GM19023 (cell line): ENCODE data around the gene CERS1.

Experiments
- ATAC-seq: cut with Tn5 transposase; IDR thresholded peaks from one replicate; pipeline ENCODE4 v1.9.1; 2021; ENCODE audit warnings: mild to moderate bottlenecking, moderate library complexity; ENCODE audit not compliant: unreplicated experiment

Gene CERS1

DNA sequence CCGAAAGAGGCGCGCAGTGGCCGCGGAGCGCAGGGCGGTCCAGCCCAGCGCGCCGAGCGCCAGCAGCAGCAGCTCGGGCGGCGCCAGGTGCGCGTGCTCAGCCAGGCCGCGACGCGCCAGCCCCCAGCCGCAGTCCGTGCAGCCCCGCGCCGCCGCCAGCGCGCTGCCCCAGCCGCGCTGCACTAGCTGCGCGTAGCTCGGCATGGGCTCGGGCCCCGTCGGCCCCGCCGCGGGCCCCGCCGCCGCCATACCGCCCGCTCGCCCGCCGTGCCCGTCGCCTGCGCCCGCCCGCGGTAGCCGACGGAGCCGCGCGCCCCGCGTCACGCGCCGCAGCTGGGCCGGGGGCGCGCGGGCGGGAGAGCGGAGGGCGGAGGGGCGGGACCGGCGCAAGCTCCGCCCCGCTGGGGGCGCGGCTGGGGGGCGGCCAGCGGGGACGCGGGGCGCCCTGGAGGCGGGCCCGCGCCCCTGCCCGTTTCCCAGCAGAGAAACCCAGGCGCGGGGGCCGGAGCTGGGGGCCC, at the start of gene CERS1:
Gene CERS1, minus strand, starts transcription at position 335 of the 518 bp plus-strand sequence. Its CDS starts 86 bp downstream, at position 249.
- ATAC-seq, result no peak

- ATAC-seq, result no peak
These were observed 49.3 kb upstream of the CERS1 start for GRCh38 chr19:18945297-18945696.

DNA sequence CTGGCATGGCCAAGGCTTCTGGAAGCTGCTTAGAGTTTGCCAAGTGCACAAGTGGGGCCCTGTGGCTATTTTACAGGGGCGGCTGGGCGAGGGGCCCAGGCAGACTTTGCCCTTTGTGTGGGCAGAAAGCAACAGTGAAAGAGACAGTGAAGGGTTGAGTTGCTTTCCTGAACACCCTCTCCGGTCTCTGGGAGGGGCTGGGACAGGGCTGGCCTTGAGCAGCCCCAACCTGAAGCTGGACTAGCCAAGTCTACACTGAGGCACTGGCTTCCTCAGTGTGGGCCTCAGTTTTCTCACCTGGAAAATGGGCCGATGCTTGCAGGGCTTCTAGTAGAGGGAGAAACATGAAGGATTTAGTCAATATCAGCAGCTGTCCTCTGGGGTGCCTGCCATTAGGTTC, 47.5 kb upstream of the CERS1 start:
- ATAC-seq, result no peak

DNA sequence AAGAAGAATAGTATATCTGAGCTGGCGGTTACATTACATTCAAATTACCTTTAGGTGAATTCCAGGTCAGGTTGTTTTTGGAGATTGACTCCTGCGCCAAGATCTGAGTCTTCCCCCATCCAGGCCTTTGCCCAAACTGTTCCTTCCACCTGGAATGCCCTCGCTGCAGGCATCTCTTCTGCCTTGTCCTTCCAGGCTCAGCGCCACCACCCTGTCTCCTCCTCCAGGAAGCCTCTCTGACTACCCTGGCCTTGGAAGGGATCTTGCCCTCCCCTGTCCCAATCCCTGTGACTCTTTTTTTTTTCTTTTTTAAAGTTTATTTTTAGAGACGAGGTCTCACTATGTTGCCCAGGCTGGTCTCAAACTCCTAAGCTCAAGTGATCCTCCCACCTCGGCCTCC, 46.7 kb upstream of the CERS1 start:
- no peak for ATAC-seq

GRCh38 chr19:18941628-18942354, 45.8 kb upstream of the CERS1 start:
- no peak for ATAC-seq

- ATAC-seq, result no peak
These were observed 45.0 kb upstream of the CERS1 start, which contains the start of gene HOMER3 for GRCh38 chr19:18940769-18941627. HOMER3 (minus strand) TSS chr19:18941217; CDS start chr19:18938982, 2,235 bp downstream.

DNA sequence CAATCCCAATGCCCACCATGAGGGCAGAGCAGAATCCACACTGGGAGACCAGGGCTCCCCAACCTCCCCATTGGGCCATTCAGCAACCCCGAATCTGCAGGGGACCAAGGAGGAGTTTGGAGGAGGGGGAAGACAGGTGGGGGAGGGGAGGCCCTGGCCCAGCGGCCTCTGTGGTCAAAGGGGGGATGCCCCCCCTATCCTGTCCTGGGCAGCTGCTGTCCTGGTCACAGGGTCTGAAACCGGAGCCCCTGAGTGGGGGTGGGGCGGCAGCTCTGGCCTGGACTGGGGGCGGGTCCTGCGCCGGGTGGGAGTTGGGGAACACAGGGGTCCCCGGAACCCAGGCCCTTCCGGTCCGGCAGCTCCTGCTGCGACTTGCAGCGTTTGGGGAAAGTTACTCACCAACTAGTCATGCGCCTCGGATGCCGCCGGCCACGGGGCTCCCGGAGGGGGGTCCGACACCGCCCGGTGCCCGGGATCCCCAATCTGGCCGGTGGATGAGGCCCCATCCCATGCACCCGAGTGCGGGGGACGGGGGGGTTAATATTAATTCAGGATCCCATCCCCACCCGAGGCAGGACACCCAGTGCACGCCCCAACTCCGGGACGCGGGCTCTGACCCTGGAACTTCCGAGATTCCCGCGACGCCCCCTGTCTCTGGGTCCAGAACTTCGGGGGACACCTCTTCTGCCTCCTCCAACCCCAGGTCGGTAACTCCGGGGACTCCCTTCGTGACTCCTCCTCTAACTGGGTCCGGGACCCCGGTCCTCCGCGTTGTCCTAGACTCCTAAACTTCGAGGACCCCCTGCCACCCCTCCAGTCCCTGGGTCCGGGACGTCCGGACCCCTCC, 44.2 kb upstream of the CERS1 start:
- no peak for ATAC-seq

DNA sequence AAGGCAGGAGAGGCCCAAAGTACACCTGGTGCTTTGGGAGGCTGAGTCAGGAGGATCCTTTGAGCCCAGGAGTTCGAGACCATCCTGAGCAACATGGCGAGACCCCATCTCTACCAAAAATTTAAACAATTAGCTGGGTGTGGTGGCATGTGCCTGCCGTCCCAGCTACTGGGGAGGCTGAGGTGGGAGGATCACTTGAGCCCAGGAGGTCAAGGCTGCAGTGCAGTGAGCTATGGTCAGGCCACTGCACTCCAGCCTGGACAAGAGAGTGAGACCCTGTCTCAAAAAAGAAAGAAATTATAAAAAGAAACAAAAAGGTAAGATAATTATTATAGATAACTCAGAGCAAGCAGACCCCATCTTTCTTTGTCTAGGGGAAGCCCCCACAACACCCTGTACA, 43.2 kb upstream of the CERS1 start:
- no peak for ATAC-seq

DNA sequence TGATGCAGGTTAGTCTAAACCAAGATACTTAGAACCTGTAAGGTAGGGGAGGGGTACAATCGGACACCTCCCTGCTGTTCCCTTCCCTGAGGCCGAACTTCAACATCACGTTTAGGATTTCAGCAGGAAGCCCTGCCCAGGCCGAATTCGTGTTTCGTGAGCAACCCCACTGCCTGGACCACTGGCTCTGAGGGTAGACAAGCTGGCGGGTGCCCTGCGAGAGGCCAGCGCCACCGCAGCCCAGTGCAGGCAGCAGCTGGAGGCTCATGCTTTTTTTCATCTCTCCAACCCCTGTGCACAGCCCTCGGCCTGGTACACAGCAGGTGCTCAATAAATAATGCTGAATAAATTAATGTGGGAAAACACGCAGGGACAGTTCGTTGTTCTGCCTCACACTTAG, 37.3 kb upstream of the CERS1 start:
- ATAC-seq, result no peak

- ATAC-seq, result no peak
These were observed 36.4 kb upstream of the CERS1 start for GRCh38 chr19:18932216-18932841.

GRCh38 chr19:18931316-18932162, 35.6 kb upstream of the CERS1 start:
- no peak for ATAC-seq

DNA sequence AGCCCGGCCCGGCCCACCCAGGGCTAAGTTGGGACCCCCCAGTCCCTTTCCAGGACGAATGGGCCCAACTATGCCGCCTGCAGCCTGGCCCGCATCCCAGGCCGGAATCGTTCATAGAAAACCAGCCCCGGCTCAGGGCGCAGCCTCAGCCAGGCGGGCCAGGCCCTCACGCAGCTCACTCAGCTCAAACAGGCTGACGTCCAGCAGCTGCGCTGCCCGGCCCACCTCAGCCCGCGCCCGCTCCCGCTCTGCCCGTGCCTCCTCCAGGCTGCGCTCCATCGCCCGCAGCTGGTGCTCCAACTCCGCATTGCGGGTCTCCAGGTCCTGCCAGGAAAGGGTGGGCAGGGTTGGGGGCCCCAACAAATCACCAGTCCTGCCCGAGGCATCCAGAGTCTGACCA, 33.4 kb upstream of the CERS1 start:
- ATAC-seq, result no peak

DNA sequence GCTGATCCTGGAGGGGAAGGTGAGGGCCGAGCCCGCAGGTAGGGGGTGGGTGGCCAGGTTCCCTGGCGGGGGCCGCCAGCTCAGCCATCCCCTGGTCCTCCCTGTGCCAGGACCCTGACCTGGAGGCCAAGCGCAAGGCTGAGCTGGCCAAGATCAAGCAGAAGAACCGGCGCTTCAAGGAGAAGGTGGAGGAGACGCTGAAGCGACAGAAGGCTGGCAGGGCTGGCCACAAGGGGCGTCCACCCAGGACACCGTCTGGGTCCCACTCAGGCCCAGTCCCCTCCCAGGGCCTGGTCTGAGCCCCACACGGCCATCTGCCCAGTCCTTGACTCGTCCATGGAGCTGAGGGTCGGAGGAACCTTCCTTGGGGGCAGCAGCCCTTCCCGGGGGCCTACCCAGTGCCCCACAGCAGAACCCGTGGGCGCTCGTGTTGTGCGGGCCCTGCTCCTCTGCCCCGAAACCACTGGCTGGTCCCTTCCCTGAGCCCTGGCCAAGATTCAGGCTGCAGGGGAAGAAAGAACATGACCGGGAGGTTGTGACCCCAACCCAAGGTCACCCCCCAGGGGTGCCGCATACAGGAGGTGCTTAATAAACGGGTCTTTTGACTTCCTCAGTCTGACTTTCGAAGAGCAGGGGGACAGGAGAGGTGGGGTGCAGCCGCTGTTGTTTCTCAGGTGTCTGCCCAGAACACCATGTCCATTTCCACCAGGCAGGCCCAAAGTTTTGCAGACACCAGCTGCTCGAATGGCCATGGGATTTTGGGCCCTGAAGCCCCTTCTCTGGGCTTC, 32.3 kb upstream of the CERS1 start:
- ATAC-seq, result no peak

- no peak for ATAC-seq
These were observed 28.8 kb upstream of the CERS1 start for GRCh38 chr19:18924684-18925213.

GRCh38 chr19:18922228-18922985, 26.4 kb upstream of the CERS1 start:
- ATAC-seq, result no peak

- no peak for ATAC-seq
These were observed 25.6 kb upstream of the CERS1 start for GRCh38 chr19:18921593-18921992.

DNA sequence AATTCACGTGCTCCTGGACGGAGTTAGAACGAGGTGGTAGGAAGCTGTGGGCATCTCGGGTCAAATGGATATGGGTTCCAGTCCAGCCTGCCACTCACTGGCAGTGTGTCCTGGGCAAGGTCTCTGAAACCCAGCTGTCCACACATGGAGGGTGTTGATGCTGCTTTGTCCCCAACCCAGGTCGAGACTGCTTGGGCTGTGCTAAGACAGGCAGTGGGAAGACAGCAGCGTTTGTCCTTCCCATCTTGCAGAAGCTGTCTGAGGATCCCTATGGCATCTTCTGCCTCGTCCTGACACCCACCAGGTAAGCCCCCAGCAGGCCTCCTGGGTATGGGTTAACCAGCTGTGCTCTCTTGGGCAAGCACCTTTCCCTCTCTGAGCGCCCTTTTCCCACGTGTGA, 24.4 kb upstream of the CERS1 start:
- ATAC-seq, result no peak

DNA sequence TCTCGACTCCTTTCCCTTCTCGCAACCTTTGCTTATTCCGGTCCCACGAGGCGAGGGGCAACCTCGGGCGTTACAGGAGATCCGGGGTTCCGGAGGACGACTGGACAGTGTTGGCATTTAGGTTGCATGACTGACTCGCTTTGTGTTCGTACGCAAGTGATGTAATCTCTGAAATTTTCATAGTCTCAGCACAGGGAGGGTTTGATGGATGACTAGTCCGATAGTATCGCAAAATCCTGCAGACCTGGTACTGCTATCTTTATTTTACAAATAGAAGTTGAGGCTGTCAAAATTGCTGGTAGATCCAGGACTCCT, 23.9 kb upstream of the CERS1 start:
- no peak for ATAC-seq
